HepG2 (cell line): ENCODE results near the gene NOP56. TPM values are rescaled to one million over a fixed set of nuclear protein-coding genes. Genes with fewer than 3 reads are reported as not detected.

ENCODE experiments used
- ARID4A ChIP-seq: sonication (generic); formaldehyde crosslinking; IDR thresholded peaks from 2 replicates; pipeline ENCODE4 v1.5.0; 2020; ENCODE audit warnings: mild to moderate bottlenecking, missing genetic modification reagents, borderline replicate concordance
- ATF4 ChIP-seq, 2 experiments: fragments of 450-650 bp in 1 of 2; sonication (generic) in 1 of 2; formaldehyde crosslinking; IDR thresholded peaks; 2 replicates each; pipeline versions ENCODE4 v1.5.0 to v1.8.0; 2020 to 2022; ENCODE audit warnings: mild to moderate bottlenecking in 1 of 2, missing genetic modification reagents in 1 of 2
- EZH2 ChIP-seq: conservative IDR thresholded peaks from 2 replicates; pipeline ENCODE4 v1.6.1; 2012; ENCODE audit warnings: mild to moderate bottlenecking, low read depth, low read length, moderate library complexity
- FOXO4 ChIP-seq: sonication (generic); formaldehyde crosslinking; conservative IDR thresholded peaks from 2 replicates; pipeline ENCODE4 v1.8.1; 2023; ENCODE audit warnings: missing genetic modification reagents
- HNRNPLL ChIP-seq: fragments of 200-400 bp; formaldehyde crosslinking; IDR thresholded peaks from 2 replicates; pipeline ENCODE4 v1.6.1; 2017; ENCODE audit warnings: mild to moderate bottlenecking, low read depth, low read length; ENCODE audit not compliant: poor library complexity, severe bottlenecking
- JUNB ChIP-seq: sonication (generic); formaldehyde crosslinking; IDR thresholded peaks from 2 replicates; pipeline ENCODE4 v1.8.0; 2022; ENCODE audit warnings: missing genetic modification reagents, mild to moderate bottlenecking, borderline replicate concordance
- KLF11 ChIP-seq: IDR thresholded peaks from 2 replicates; pipeline ENCODE4 v1.6.1; 2016; ENCODE audit warnings: missing compliant biosample characterization
- MED1 ChIP-seq: sonication (generic); formaldehyde crosslinking; IDR thresholded peaks from 2 replicates; pipeline ENCODE4 v1.4.0; 2020; ENCODE audit warnings: missing genetic modification reagents
- MXD1 ChIP-seq: sonication (generic); formaldehyde crosslinking; IDR thresholded peaks from 2 replicates; pipeline ENCODE4 v1.4.0; 2020; ENCODE audit warnings: mild to moderate bottlenecking, missing genetic modification reagents
- PAX8 ChIP-seq: sonication (generic); formaldehyde crosslinking; IDR thresholded peaks from 2 replicates; pipeline ENCODE4 v1.8.0; 2022; ENCODE audit warnings: mild to moderate bottlenecking, missing genetic modification reagents, borderline replicate concordance
- PHF20 ChIP-seq: sonication (generic); formaldehyde crosslinking; IDR thresholded peaks from 2 replicates; pipeline ENCODE4 v1.5.0; 2020; ENCODE audit warnings: mild to moderate bottlenecking, missing genetic modification reagents
- SSRP1 ChIP-seq: IDR thresholded peaks from 2 replicates; pipeline ENCODE4 v1.6.1; 2016; ENCODE audit warnings: control low read depth
- TBX3 ChIP-seq: fragments of 450-650 bp; IDR thresholded peaks from 2 replicates; pipeline ENCODE4 v1.6.1; 2017; ENCODE audit warnings: antibody characterized with exemption, mild to moderate bottlenecking, inconsistent platforms, borderline replicate concordance
- ZFYVE20 ChIP-seq: sonication (generic); formaldehyde crosslinking; IDR thresholded peaks from 2 replicates; pipeline ENCODE4 v1.8.0; 2023; ENCODE audit warnings: low read depth, mild to moderate bottlenecking, moderate library complexity, missing genetic modification reagents, borderline replicate concordance
- ZNF17 ChIP-seq: sonication (generic); formaldehyde crosslinking; IDR thresholded peaks from 2 replicates; pipeline ENCODE4 v1.5.0; 2020; ENCODE audit warnings: mild to moderate bottlenecking, missing genetic modification reagents
- ZNF24 ChIP-seq: fragments of 450-650 bp; IDR thresholded peaks from 2 replicates; pipeline ENCODE4 v1.6.1; 2017; ENCODE audit warnings: antibody characterized with exemption, mild to moderate bottlenecking
- ZNF326 ChIP-seq: sonication (generic); formaldehyde crosslinking; IDR thresholded peaks from 2 replicates; pipeline ENCODE4 v1.4.0; 2020; ENCODE audit warnings: missing genetic modification reagents, borderline replicate concordance
- ZNF331 ChIP-seq: sonication (generic); formaldehyde crosslinking; IDR thresholded peaks from 2 replicates; pipeline ENCODE4 v1.4.0; 2020; ENCODE audit warnings: missing genetic modification reagents
- ZNF556 ChIP-seq: sonication (generic); formaldehyde crosslinking; IDR thresholded peaks from 2 replicates; pipeline ENCODE4 v1.4.0; 2020; ENCODE audit warnings: mild to moderate bottlenecking, missing genetic modification reagents, borderline replicate concordance
- ZNF790 ChIP-seq: sonication (generic); formaldehyde crosslinking; IDR thresholded peaks from 2 replicates; pipeline ENCODE4 v1.8.0; 2022; ENCODE audit warnings: missing genetic modification reagents, mild to moderate bottlenecking, borderline replicate concordance
- ZNF816 ChIP-seq: sonication (generic); formaldehyde crosslinking; IDR thresholded peaks from 2 replicates; pipeline ENCODE4 v1.8.0; 2022; ENCODE audit warnings: missing genetic modification reagents, mild to moderate bottlenecking, borderline replicate concordance
- ZXDC ChIP-seq: sonication (generic); formaldehyde crosslinking; IDR thresholded peaks from 2 replicates; pipeline ENCODE4 v1.5.0; 2020; ENCODE audit warnings: mild to moderate bottlenecking, missing genetic modification reagents
- polyA plus RNA-seq, 8 experiments: library from polyadenylated mRNA; depleted of rRNA in 3 of 8; stranded (reverse) in 7 of 8; unstranded in 1 of 8; fragments of >200 nt; fragmentation: Illumina TruSeq in 4 of 8; extraction: Trizol in 4 of 8; gene quantifications; 2 replicates each; pipeline versions ENCODE4 v1.2.1 to v1.2.3, GENCODE V29; 2011 to 2016; ENCODE audit warnings: low read depth in 4 of 8, missing spikeins in 1 of 8, mixed read lengths in 1 of 8; ENCODE audit not compliant: insufficient read depth in 1 of 8
- total RNA-seq, 5 experiments: library from RNA; depleted of rRNA; stranded (reverse); fragments of >200 nt; fragmentation: Illumina TruSeq; extraction: Trizol; gene quantifications; 2 replicates each; pipeline ENCODE4 v1.2.3, GENCODE V29; 2016; ENCODE audit warnings: low read depth in 1 of 5

The NOP56 gene
- total and polyA plus RNA-seq, 2 of the 13 experiments (the other 11 are each of a cell fraction or from before 2014, with no cell fraction given): 369 to 1,116 TPM

- TF ChIP-seq ZXDC (no peak), SSRP1 (CRISPR knock-in tag) (no peak), TBX3 (no peak), JUNB (CRISPR knock-in tag) (no peak), PHF20 (no peak), EZH2 (peak; percentile 46; the same call in 1 of the 2 replicates), ZNF816 (CRISPR knock-in tag) (0 out of 2 replicates have a peak, but pooled peaks have one; percentile 17), HNRNPLL (no peak), ZNF17 (CRISPR knock-in tag) (no peak), KLF11 (no peak), PAX8 (CRISPR knock-in tag) (no peak), ZNF331 (CRISPR knock-in tag) (no peak), ATF4 (CRISPR knock-in tag; IDR thresholded peaks at IDR 0.05) (no peak), FOXO4 (CRISPR knock-in tag) (no peak), ARID4A (CRISPR knock-in tag) (no peak), ZNF556 (CRISPR knock-in tag) (no peak), MED1 (CRISPR knock-in tag) (no peak), ZFYVE20 (CRISPR knock-in tag) (no peak), ZNF326 (no peak), ZNF24 (no peak), MXD1 (CRISPR knock-in tag) (no peak), ZNF790 (peak; percentile 6; the same call in 1 of the 2 replicates)
Observed at GRCh38 chr20:2691663-2692035, 39.2 kb downstream of the NOP56 start (continued).
